Measurements from ENCODE around the gene LAX1. TPM values are rescaled to one million over a fixed set of nuclear protein-coding genes. Genes with fewer than 3 reads are reported as not detected.

Gene LAX1
- total and polyA plus RNA-seq, 10 of the 15 experiments (the other 5 are each of a cell fraction or from before 2014, with no cell fraction given) = 2.1 to 15.0 (median 9.0) TPM

GRCh38 chr1:203789966-203790365 is 25.0 kb downstream of the LAX1 start:
- intact Hi-C loops (cut with micrococcal nuclease; ENCODE audit: unreplicated experiment) (no loop called here), in situ Hi-C loops (cut with MboI) (no loop called here)
- ChIA-PET CTCF (interaction anchor here (1.2 kb wide), 1 partner anchor 164 kb away, joined by 3 read pairs; no protein-coding TSS in a partner anchor), SMC1A (ENCODE audit: uncharacterized antibody, unreplicated experiment) (interaction anchor here (0.9 kb wide), 1 partner anchor 18 kb away, joined by 3 read pairs; no protein-coding TSS in a partner anchor), POLR2A (no interaction called here), RAD21 (ENCODE audit: unreplicated experiment) (no interaction called here)
- no TSS peak for BruUV-seq (replicated peaks)
- Histone ChIP-seq H3K27ac (ENCODE audit: control insufficient read depth, insufficient read depth) (no peak overlapping the region), H3K36me3 (ENCODE audit: control insufficient read depth in 2 of 2, insufficient read depth in 2 of 2, low read length in 1 of 2) (no peaks in the 10 kb centered on the region), H3K9ac (ENCODE audit: control insufficient read depth, insufficient read depth, low read length) (no peak overlapping the region), H2AFZ (ENCODE audit: control insufficient read depth, low read depth, low read length) (no peak overlapping the region), H3K79me2 (ENCODE audit: control insufficient read depth, insufficient read depth, low read length) (no peaks in the 10 kb centered on the region), H3K9me3 (replicated peaks; ENCODE audit: control insufficient read depth, insufficient read depth, low read length) (no peaks in the 10 kb centered on the region), H4K20me1 (ENCODE audit: control insufficient read depth, insufficient read depth) (no peaks in the 10 kb centered on the region), H3K4me1 (ENCODE audit: control insufficient read depth, insufficient read depth, low read length) (peaks cover 2% of the 10 kb centered on the region; the same call in 1 of the 2 replicates), H3K27me3 (replicated peaks in 1 of 2; ENCODE audit: control insufficient read depth in 2 of 2, insufficient read depth in 2 of 2, low read length in 1 of 2) (no peaks in the 10 kb centered on the region), H3K4me2 (ENCODE audit: control insufficient read depth, insufficient read depth) (no peak overlapping the region), H3K4me3 (no peak overlapping the region)
- TF ChIP-seq CREB1 (IDR thresholded peaks at IDR 0.05; ENCODE audit: low read depth) (no peak), MLLT1 (IDR thresholded peaks at IDR 0.05) (no peak), PKNOX1 (IDR thresholded peaks at IDR 0.05) (no peak), GABPA (IDR thresholded peaks at IDR 0.05; ENCODE audit: low read depth) (no peak), ATF3 (IDR thresholded peaks at IDR 0.05; ENCODE audit: borderline replicate concordance, extremely low read depth, low read depth, low read length) (no peak), RAD21 (IDR thresholded peaks at IDR 0.05; ENCODE audit: insufficient read depth, low read depth, low read length) (no peak), RUNX3 (IDR thresholded peaks at IDR 0.05; ENCODE audit: low read length) (no peak), CHD4 (IDR thresholded peaks at IDR 0.05) (no peak)
- DNase-seq (ENCODE audit: low read depth, low spot score) (no peak), ATAC-seq (peak; percentile 58), FAIRE-seq (no peak)
- 37% methylated on average over 3 of the region's 3 CpGs for WGBS (ENCODE audit: insufficient coverage, insufficient replicate concordance, low lambda C conversion rate, missing lambda C conversion rate)

Measured in GM12878 (cell line).